ENCODE measurements around the gene GJC3.
"Not testable (repeated sequence)": the region's sequence is repeated elsewhere in the genome, so short reads cannot be mapped to it uniquely, and the experiment has no call there.

Gene GJC3

DNA sequence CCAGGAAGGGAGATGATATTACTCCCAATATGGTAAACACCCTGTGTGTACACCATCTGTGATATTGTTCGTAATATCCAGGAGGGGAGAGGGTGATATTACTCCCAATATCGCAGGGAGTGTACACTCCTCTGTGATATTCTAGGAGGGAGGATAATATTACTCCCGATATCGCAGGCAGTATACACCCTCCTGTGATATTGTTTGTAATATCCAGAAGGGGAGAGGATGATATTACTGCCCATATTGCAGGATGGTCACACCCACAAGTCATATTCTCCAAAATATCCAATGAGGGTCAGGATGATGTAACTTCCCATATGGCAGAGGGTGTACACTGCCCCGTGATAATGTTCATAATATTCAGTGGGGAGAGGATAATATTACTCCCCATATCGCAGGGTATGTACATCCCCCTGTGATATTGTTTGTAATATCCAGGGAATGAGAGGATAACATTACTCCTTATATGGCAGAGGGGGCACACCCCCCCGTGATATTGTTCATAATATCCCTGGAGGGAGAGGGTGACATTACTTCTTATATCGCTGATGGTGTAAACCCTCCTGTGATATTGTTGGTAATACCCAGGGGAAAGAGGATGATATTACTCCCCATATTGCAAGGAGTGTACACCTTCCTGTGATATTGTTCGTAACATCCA lies 29.3 kb upstream of the GJC3 start:
- no peak for TF ChIP-seq CTCF (IDR thresholded peaks at IDR 0.05; ENCODE audit: insufficient read depth, low read depth, low read length, missing control alignments)
- no peak for DNase-seq (ENCODE audit: low read depth)
- H3K4me3 ChIP-seq (ENCODE audit: low read length) = no peak overlapping the region

DNA sequence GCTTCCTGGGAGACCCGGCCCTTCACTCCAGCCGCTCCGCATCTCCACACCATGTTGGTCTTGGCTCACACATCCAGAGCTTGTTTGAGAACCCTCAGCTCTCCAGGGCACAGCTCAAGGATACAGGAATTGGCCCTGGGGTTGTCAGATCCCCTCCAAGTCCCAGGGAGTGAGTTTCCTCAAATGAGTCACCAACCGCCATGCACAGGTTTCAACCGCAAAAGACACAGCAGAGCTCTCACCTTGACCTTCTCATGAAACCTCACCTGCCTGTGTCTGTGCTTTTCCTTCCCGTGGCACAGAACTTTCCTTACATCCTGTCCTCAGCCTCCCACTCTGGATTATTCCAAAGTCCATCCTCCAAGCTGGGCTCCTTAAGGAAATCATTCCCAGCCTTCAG lies 25.8 kb upstream of the GJC3 start:
- TF ChIP-seq CTCF (IDR thresholded peaks at IDR 0.05; ENCODE audit: insufficient read depth, low read depth, low read length, missing control alignments) = no peak
- DNase-seq (ENCODE audit: low read depth) = peak; percentile 76

GRCh38 chr7:99954643-99955042 lies 25.2 kb upstream of the GJC3 start:
- H3K4me3 ChIP-seq (ENCODE audit: low read length); DNase-seq (ENCODE audit: low read depth): not testable (repeated sequence)

More for the DNA sequence above, 25.8 kb upstream of the GJC3 start:
- no peak overlapping the region for H3K4me3 ChIP-seq (ENCODE audit: low read length)

DNA sequence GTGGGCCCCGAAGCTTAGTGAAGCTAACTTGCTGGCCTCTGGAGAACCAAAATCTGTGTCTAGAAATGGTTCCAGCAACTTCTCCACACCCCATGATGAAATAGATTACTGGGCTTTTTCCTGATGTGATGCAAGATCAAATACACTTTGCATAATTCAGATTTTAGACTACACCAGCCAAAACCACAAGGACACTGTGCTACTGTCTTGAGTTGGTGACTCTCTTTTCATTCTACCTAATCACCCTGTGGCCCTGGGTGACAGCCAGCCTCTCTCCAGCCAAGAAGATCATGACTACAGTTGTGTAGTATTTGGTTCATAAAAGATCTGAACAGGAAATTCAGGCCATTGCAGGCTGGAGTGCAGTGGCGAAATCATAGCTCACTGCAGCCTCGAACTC lies 24.2 kb upstream of the GJC3 start:
- peak; percentile 75 for DNase-seq (ENCODE audit: low read depth)
- no peak overlapping the region for H3K4me3 ChIP-seq (ENCODE audit: low read length)
- TF ChIP-seq CTCF (IDR thresholded peaks at IDR 0.05; ENCODE audit: insufficient read depth, low read depth, low read length, missing control alignments) = no peak

GRCh38 chr7:99952649-99953048 lies 23.2 kb upstream of the GJC3 start:
- not testable (repeated sequence) for DNase-seq (ENCODE audit: low read depth); H3K4me3 ChIP-seq (ENCODE audit: low read length)

DNA sequence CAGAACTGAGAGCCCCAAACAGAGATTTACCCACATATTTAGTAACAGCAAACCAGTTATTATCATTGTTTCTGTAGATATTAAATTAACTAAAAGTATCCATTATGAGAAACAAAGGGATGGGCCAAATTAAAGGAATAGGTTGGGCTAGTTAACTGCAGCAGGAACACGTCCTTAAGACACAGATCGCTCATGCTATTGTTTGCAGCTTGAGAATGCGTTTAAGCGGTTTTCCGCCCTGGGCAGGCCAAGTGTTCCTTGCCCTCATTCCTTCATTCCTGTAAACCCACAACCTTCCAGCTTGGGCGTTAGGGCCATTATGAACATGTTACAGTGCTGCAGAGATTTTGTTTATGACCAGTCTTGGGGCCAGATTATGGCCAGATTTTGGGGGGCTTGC lies 21.4 kb upstream of the GJC3 start:
- not testable (repeated sequence) for H3K4me3 ChIP-seq (ENCODE audit: low read length); DNase-seq (ENCODE audit: low read depth)

DNA sequence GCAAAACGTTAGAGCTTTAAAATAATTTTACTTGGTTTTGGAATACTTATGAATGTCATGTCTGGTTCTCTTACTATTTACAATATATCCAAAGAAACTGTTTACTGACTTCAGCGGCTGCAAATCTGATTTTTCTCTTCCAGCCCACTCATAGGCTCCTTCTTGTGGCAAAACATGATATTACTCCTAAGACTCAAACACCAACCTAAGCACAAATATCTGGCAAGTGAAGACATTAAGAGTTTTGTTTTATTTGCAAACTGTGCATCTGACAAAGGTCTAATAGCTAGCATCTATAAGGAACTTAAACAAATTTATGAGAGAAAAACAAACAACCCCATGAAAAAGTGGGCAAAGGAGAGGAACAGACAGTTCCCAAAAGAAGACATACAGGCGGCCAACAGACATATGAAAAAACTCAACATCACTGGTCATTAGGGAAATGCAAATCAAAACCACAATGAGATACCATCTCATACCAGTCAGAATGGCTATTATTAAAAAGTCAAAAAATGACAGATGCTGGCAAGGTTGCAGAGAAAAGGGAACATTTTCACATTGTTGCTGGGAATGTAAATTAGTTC lies 20.3 kb upstream of the GJC3 start:
- DNase-seq (ENCODE audit: low read depth) = peak; percentile 14
- TF ChIP-seq CTCF (IDR thresholded peaks at IDR 0.05; ENCODE audit: insufficient read depth, low read depth, low read length, missing control alignments) = peak; percentile 36
- H3K4me3 ChIP-seq (ENCODE audit: low read length) = no peak overlapping the region

GRCh38 chr7:99947608-99948007 lies 18.2 kb upstream of the GJC3 start:
- TF ChIP-seq CTCF (IDR thresholded peaks at IDR 0.05; ENCODE audit: insufficient read depth, low read depth, low read length, missing control alignments) = no peak
- H3K4me3 ChIP-seq (ENCODE audit: low read length) = no peak overlapping the region
- no peak for DNase-seq (ENCODE audit: low read depth)

Data from epithelial cell of esophagus (primary cell).